Body of pancreas (tissue), 4 donors: ENCODE measurements around the gene ATF7IP. TPM values are rescaled to one million over a fixed set of nuclear protein-coding genes. Genes with fewer than 3 reads are reported as not detected.

Experiments
- ATAC-seq: fragments of 150-250 bp; one replicate; pipeline ENCODE4 v1.9.1; 2016
- DNase-seq, 4 donors: peaks; one replicate each; pipeline ENCODE4 v3.0.0-alpha.2; 2019
- H3K27ac ChIP-seq, 4 donors: fragments of 200-600 bp; sonication (generic); 1 replicate in 3 of 4; 2 replicates in 1 of 4; pipeline versions ENCODE4 v1.5.1 to v1.6.1; 2016 to 2019; ENCODE audit warnings: mild to moderate bottlenecking in 1 of 4, mixed read lengths in 1 of 4, moderate library complexity in 1 of 4
- H3K27me3 ChIP-seq, 2 donors: fragments of 200-600 bp; sonication (generic); one replicate each; pipeline ENCODE4 v1.6.0; 2016; ENCODE audit warnings: mild to moderate bottlenecking in 1 of 2
- H3K36me3 ChIP-seq, 2 donors: fragments of 200-600 bp; sonication (generic); replicated peaks in 1 of 2; 2 replicates each; pipeline ENCODE4 v1.5.1; 2016; ENCODE audit warnings: low read depth in 2 of 2; ENCODE audit not compliant: insufficient read depth in 1 of 2
- H3K4me1 ChIP-seq: fragments of 200-600 bp; sonication (generic); one replicate; pipeline ENCODE4 v1.6.0; 2016
- H3K4me3 ChIP-seq, 2 donors: fragments of 200-600 bp; sonication (generic); 1 replicate in 1 of 2; 2 replicates in 1 of 2; pipeline ENCODE4 v1.5.1; 2016 to 2019
- H3K9me3 ChIP-seq, 3 donors: fragments of 200-600 bp; sonication (generic); 1 replicate in 2 of 3; 2 replicates in 1 of 3; pipeline ENCODE4 v1.5.1; 2016
- CTCF ChIP-seq, 7 experiments: fragments of 450-650 bp in 4 of 7; fragments of 200-600 bp in 3 of 7; sonication (generic) in 3 of 7; IDR thresholded peaks; one replicate each; pipeline ENCODE4 v1.5.1; 2016 to 2019; ENCODE audit warnings: antibody characterized with exemption in 7 of 7
- POLR2A ChIP-seq, 3 donors: fragments of 450-650 bp; IDR thresholded peaks; one replicate each; pipeline ENCODE4 v1.6.1; 2016; ENCODE audit warnings: antibody characterized with exemption in 3 of 3, mild to moderate bottlenecking in 2 of 3
- WGBS, 2 donors: methylation state at CpG; one replicate each; pipeline ENCODE4 v1.1.5; 2017; 5-methylcytosine and 5-hydroxymethylcytosine counted together
- intact Hi-C: fragments of 100-400 bp; cut with DNase I; formaldehyde crosslinking; loops from one replicate; pipeline ENCODE4 v1.15.1; 2023
- total RNA-seq, 2 donors: library from RNA; depleted of rRNA; stranded (reverse); fragments of >200 nt; gene quantifications; one replicate each; pipeline ENCODE4 v1.1.0, GENCODE V29; 2016

The ATF7IP gene
- total RNA-seq, 2 donors from 2014 or later = 37.6 to 80.8 TPM

- H3K9me3 ChIP-seq = no peaks in the 10 kb centered on the region
- H3K36me3 ChIP-seq = peaks cover 0 to under 1% of the 10 kb centered on the region in 2 donors
- TF ChIP-seq POLR2A (IDR thresholded peaks at IDR 0.05) = no peak
- TF ChIP-seq CTCF (IDR thresholded peaks at IDR 0.05) = no peak
- intact Hi-C loops = no loop called here
- H3K4me3 ChIP-seq = no peak overlapping the region
- DNase-seq (no peak), ATAC-seq (no peak)
- peaks cover 14% of the 10 kb centered on the region for H3K4me1 ChIP-seq
- H3K27ac ChIP-seq = no peak overlapping the region
- 57 to 64% methylated on average over 3 of the region's 3 CpGs for WGBS, 2 donors
- no peaks in the 10 kb centered on the region for H3K27me3 ChIP-seq
Observed at GRCh38 chr12:14510574-14510973, 145.1 kb downstream of the ATF7IP start.

GRCh38 chr12:14514154-14514842 lies 148.8 kb downstream of the ATF7IP start:
- TF ChIP-seq POLR2A (IDR thresholded peaks at IDR 0.05) (no peak), CTCF (IDR thresholded peaks at IDR 0.05) (peak; percentile 60 to 98 (median 93))
- Histone ChIP-seq H3K27me3 (no peaks in the 10 kb centered on the region), H3K36me3 (no peaks in the 10 kb centered on the region), H3K4me3 (no peak overlapping the region), H3K4me1 (peaks cover 14% of the 10 kb centered on the region), H3K27ac (peak overlapping the region in 3 of 4 donors; percentile 18 to 63 (median 53)), H3K9me3 (no peaks in the 10 kb centered on the region)
- 19 to 30% methylated on average over 4 of the region's 4 CpGs for WGBS, 2 donors
- DNase-seq (peak; percentile 71 to 89 (median 84)), ATAC-seq (peak; percentile 100)
- intact Hi-C loops = no loop called here

GRCh38 chr12:14514946-14515345 lies 149.5 kb downstream of the ATF7IP start:
- Histone ChIP-seq H3K4me3 (no peak overlapping the region), H3K36me3 (no peaks in the 10 kb centered on the region), H3K27ac (peak overlapping the region in 2 of 4 donors; percentile 2 to 53), H3K9me3 (no peaks in the 10 kb centered on the region), H3K27me3 (no peaks in the 10 kb centered on the region), H3K4me1 (peaks cover 14% of the 10 kb centered on the region)
- ATAC-seq = no peak
- no peak for TF ChIP-seq POLR2A (IDR thresholded peaks at IDR 0.05)
- intact Hi-C loops = loop anchor here (5.0 kb wide), 1 partner anchor 112 kb away; no protein-coding TSS in a partner anchor
- no peak for DNase-seq
- WGBS, 2 donors = 70 to 76% methylated on average over 1 of the region's 1 CpG

GRCh38 chr12:14521822-14522221 lies 156.3 kb downstream of the ATF7IP start:
- no peak for TF ChIP-seq POLR2A (IDR thresholded peaks at IDR 0.05)
- no peak for TF ChIP-seq CTCF (IDR thresholded peaks at IDR 0.05)
- H3K4me1 ChIP-seq = no peaks in the 10 kb centered on the region
- no peaks in the 10 kb centered on the region for H3K27me3 ChIP-seq
- no peak overlapping the region for H3K27ac ChIP-seq
- no peaks in the 10 kb centered on the region for H3K36me3 ChIP-seq
- intact Hi-C loops = no loop called here
- DNase-seq (no peak), ATAC-seq (no peak)
- no peak overlapping the region for H3K4me3 ChIP-seq
- peaks cover 0 to 3% (median 0%) of the 10 kb centered on the region in 3 donors for H3K9me3 ChIP-seq

- DNase-seq (no peak), ATAC-seq (no peak)
- Histone ChIP-seq H3K36me3 (no peaks in the 10 kb centered on the region), H3K4me3 (no peak overlapping the region), H3K27me3 (no peaks in the 10 kb centered on the region), H3K9me3 (peaks cover 0 to 3% (median 0%) of the 10 kb centered on the region in 3 donors), H3K27ac (no peak overlapping the region), H3K4me1 (no peaks in the 10 kb centered on the region)
- intact Hi-C loops = no loop called here
- WGBS, 2 donors = 92 to 94% methylated on average over 2 of the region's 2 CpGs
- TF ChIP-seq CTCF (IDR thresholded peaks at IDR 0.05) (no peak), POLR2A (IDR thresholded peaks at IDR 0.05) (no peak)
Observed at GRCh38 chr12:14525964-14526363, 160.5 kb downstream of the ATF7IP start.
